Suppressor macrophage treated with lipopolysaccharide for 1 hour (primary cell): ENCODE data around the gene DSG1.
"Not testable (repeated sequence)": the region's sequence is repeated elsewhere in the genome, so short reads cannot be mapped to it uniquely, and the experiment has no call there.

Source experiments
- DNase-seq, 3 donors: peaks; one replicate each; pipeline ENCODE4 v3.0.0-alpha.2; 2020 to 2022

Gene DSG1

DNA sequence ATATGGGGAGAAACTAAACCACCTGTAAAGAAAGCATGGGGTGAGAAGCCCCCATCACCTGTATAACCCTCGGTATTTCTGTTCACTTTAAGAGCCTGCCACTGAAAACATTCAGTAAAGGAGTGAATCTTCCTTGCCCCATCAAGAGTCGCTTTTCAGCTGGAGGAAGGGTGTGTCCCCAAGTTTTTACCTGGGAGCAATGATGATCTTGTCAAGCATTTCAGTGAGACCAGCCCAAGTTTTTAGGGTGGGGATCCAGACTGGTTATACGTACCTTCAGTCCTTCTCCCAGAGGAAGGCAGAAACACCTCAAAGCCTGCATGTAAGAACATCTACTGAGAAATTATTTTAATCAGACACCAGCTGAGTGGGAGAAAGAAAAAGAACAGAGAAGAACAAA is at the start of gene DSG1:
DSG1 (plus strand) TSS at position 301 of the 400 bp plus-strand sequence. CDS start 141 bp downstream, outside the sequence.
- no peak for DNase-seq

DNA sequence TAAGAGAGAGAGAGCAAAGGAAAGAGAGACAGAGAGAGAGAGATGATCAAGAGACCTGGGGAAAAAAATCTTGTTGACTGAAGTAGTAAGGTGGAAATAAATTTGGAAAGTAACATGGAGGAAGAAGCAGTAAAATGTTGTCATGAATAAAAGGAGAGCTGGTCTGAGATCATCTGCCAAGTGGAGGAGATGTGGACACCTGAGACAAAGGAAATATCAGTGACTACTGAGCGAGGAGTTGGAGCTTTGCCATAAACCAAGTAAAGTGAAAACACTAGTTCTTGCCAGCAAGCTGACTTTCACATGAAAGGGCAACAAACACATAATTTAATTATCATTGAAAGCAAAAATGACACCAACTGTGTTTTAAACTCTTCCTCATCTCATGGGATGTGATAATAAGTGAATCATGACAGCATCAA is 49.0 kb upstream of the DSG1 start:
- DNase-seq = no peak

DNA sequence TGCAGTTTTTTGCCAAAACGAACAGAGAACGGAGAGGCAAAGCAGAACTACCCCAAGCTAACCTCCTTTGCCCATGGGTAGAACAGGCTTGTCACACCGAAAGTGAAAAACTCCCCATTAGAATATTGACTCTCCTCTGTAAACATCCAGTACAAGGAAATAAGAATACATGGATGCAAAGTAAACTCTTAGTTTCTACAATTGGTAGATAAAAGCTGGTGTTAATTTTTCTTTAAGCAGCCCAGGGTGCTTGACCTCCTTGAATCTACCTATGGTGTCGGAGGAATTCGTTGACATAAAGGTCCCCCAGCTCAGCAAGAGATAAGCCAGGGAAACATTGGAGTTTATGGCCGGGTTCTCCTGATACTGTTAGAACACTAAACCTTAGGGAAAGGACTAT is 48.4 kb upstream of the DSG1 start:
- no peak for DNase-seq

DNA sequence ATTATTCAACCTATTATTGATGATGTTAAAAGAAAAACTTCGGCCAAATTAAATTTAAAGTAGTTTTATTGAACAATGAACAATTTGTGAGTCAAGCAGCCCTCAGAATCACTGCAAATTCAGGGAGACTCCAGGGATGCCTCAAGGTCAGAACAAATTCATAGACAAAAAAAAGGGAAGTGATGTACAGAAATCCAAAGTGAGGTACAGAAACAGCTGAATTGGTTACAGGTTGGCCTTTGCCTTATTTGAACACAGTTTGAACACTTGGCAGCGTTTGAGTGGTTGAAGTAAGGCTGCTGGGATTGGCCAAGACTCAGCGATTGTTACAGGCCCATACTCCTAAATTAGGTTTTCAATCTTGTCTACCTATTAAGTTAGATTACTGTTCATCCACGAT is 47.4 kb upstream of the DSG1 start:
- no peak for DNase-seq

DNA sequence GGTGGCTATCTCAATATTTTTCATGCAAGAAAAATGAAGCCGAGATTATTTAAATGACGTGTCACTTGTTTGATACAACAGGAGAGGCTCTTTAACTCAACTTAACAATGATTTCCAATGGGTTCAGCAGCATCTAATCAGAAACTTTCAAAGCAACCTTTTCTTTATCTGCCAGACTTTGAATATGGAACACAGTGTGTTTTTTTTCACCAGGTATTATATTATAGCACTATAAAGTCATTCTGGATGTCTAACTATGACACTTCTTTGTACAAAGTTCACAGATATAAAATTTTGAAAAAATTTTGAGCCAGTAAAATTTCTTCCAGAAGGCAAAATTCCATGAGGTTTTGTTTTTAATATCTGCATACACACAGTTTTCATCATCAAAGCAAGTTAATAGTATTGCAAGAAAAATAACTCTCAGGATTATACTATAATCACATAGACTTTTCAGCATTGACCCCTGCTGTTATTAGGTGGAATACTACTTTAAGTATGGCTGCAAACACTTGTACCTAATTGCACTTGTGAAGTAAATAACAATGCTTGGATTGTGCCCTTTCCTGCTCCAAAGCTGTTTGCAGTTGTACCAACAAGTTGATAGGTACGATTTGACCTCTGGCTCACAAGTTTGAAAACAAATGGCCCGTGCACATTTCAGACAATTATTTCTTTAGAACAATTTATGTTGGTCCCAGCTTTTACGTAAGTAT is 44.0 kb upstream of the DSG1 start:
- no peak for DNase-seq

DNA sequence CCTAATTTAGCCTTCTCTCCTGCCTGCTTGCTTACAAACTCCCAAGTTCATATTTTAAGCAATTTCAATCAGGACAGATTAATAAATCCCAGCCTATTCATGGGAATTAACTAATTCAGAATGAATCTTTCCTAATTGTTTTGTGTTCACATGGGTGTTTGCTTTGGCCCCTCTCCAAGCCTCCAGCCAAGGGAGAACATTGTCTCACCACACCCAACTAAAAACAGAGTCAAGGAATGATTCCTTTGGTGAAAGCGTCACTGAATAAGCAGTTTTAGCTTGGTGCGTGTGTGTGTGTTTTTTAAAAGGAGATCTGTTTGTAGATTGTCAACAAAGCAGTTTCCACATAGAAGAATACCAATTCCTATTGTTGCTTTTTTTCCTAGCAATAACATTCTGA is 43.0 kb upstream of the DSG1 start:
- DNase-seq = no peak

DNA sequence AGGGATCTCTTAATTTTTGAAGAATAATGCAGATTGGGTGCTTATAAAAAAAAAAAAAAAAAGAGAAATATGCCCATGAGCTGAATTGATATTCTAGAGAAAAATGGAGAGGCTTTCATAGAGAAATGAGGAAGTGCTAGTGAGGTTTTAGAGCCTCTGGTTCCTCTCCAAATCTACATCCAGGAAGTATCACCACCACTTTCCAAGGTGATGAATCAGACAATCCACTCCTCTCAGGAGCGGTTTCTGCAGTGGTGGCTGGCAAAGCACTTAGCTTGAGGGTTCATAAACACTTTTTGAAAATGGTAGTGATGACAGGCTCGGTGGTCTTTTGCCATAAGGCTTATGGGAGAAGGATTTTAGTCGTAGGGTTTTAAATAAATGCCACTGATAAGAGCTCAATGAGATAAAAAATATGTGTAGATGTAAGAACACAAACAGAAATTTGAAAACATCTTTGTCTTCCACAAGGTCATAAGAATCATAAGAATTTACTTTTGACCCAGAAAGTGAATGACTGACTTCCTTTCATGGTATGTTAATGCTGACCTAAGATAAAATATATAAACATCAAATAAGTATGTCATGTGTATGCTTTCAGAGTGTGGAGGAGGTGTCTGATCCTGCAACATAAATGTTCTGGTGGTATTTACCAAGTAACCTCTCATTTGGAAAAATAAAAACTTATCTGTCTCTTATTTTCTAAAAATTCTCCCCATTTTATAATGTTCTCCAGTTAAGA is 42.1 kb upstream of the DSG1 start:
- DNase-seq = peak; percentile 12 to 27 (median 26)

DNA sequence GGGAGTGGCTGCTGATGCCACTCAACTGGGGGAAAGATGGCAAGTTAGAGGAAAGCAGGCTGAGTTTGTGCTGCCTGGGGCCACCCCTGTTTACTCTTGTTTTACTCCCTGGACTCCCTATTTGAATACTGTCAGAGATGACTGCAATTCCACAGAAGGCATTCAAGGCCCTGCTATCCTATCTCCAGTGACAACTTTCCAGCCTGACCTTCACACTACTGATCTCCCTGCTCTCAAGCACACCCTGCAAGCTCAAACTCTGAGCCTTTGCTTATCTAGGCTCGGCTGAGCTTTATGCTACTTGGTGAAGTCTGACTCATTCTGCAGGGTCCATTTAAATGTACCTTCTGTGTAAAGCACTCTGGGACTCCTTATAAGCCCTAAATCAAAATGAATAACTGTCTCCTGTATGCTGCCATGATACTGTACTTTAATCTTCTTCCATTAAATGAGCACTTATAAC is 39.3 kb upstream of the DSG1 start:
- DNase-seq = no peak

DNA sequence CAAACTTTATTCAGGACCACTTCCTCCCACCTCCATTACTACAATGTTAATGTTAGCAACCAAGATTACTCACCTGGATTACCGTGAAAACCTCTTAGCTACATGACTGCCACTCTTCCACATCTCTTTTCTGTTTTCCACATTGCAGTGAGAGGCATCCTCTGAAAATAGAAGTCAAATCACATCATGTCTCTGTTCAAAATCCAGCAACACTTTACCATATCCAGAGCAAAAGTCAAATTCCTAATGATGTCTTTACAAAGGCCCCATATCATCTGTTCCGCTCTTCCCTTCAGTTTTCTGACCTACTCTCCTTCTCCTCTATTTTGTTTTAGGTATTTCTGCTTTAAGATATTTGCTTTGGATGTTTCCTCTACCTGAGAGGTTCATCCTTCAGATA is 37.5 kb upstream of the DSG1 start:
- DNase-seq = no peak

DNA sequence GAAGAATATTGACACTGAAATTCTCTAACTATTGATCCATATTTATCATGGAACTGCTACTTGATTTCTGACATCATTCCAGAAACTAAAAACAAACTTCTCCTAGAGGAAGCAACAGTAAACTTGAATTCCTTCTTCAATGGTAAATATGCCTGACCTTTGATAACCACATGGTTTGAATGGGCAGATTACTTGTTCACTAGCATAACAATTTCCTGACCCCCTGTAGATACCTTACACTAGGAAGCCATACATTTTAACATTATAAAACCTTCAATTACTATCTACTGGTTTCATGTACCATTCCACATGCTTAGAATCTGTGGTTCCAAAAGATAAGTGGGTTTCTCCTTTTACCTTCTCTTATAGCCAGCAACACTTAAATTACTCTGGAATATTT is 36.5 kb upstream of the DSG1 start:
- DNase-seq = no peak

DNA sequence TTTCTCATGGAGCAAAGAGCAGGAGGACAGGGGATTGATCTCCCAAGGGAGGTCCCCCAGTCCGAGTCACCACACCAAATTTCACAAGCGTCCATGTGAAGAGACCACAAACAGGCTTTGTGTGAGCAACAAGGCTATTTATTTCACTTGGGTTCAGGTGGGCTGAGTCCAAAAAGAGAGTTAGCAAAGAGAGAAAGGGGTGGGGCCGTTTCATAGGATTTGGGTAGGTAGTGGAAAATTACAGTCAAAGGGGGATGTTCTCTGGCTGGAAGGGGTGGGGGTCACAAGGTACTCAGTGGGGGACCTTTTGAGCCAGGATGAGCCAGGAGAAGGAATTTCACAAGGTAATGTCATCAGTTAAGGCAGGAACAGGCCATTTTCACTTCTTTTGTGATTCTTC is 28.5 kb upstream of the DSG1 start:
- DNase-seq = not testable (repeated sequence)

DNA sequence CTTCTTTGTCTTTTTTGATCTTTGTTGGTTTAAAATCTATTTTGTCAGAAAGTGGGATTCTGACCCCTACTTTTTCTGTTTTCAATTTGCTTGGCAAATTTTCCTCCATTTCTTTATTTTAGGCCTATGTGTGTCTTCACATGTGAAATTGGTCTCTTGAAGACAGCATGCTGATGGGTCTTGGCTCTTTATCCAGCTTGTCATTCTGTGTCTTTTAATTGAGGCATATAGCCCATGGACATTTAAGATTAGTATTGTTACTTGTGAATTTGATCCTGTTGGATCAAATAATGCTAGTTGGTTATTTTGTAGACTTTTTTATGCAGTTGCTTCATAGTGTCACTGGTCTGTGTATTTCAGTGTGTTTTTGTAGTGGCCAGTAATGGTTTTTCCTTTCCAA is 26.3 kb upstream of the DSG1 start:
- no peak for DNase-seq

DNA sequence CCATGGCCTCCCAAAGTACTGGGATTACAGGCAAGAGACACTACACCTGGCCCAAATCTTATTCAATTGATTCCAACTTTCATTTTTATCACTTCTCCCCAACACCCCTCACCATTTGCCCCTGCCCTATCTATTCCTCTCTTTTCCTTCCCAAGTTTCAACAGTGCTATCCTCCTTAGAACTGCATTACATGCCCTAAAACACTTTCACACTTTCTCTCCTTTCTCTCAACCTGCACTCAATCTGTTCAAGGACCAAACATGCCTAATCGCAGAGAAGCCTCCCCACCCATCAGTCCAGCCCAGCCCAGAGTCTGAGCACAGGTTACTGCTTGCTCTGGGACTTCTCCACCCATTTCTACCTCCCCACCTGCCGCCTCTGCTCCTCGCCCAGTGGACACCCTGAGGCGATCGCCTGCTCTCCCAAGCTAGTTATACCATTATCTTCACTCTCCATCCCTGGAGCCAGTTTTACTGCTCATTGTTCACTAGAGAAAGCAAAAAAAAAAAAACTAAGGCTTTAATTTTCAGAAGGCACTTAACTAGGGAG is 23.7 kb upstream of the DSG1 start:
- no peak for DNase-seq

DNA sequence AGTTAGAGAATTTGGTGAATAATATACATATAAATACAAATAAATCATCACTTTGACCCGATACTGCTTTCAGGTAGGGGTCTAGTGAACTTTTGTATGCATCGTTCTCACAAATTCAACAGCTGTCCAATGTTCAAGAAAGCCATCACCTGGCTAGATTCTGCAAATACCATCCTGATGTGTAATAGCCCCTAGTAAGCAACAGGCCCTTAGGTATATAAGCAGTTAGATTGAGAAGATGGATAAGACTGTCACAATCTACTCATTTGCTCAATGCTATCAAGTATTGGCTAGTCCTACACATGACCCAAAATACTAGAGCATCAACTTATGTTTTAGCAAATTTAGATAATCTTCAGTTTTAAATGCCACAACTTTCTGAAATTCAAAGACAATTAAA is 20.7 kb upstream of the DSG1 start:
- DNase-seq = no peak

DNA sequence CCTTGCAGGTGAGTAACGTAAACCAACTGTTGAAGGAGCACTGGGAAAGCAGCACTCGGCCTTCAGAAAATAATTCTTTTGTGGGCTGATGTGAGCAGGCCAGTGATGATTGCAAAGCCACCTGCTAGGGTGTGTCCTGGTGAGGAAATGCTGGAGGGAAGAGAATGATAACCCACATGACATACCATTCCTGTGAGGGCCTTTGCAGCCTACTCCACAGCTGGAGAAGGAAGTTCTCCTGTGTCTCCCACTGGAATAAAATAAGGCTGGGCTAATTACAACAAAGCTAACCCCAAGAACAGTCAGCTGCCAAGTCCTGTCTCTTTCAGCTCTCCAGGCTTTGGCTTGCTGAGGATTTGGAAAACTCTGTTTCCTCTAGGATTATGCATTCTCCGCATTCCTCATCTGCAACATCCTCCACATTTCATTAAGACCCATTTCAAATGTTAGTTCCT is 16.7 kb upstream of the DSG1 start:
- DNase-seq = no peak

DNA sequence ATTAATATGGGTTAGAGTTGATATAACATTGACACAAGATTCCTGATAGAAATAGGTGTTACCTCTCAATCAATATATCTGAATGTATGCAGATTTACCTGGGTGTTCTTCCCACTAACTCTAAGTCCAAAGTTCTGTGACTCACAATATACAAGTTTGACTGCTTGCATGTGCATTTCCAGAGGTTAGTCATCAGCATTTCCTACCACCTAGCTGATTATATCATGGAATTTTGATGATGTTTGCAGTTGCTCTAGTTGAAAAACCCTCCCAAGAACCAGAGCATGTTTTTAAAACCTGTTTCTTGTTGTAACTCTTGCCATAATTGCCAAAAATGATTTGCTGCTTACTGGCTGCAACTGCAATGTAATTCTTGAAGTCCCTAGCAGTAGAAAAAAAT is 15.0 kb upstream of the DSG1 start:
- DNase-seq = no peak

DNA sequence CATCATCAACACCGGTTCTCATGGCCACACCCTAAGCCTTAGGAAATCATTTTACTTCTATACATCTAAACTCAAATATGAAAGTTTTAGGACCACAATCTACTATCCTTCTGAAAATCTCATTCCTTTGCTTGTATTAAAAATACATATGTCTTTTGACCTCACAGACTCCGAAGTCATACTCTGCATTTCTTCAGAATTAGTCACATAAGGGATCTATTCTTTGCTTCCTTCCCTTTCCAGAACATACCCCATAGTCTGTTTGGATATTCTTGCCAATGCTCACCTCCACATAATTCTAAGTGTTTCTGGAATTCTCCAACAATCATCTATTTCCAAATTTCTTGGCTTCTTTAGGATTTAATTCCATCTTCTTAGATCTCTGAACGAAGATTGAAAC is 14.2 kb upstream of the DSG1 start:
- DNase-seq = peak in 1 of 3 donors; percentile 19

DNA sequence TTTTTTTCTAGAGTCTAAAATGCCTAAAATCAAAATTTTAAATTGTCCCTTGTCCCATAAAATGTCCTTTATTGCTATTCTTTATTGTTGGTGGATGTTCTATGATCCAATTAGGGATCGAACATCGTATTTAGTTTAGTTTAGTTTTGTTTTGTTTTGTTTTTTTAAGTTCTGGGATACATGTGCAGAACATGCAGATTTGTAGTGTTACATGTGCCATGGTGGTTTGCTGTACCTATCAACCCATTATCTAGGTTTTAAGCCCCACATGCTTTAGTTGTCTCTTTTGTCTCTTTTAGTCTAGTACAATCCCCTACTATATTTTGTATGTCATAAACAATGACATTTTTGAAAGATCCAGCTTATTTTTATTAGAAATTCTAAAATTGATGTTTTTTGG is 8.8 kb upstream of the DSG1 start:
- DNase-seq = no peak

DNA sequence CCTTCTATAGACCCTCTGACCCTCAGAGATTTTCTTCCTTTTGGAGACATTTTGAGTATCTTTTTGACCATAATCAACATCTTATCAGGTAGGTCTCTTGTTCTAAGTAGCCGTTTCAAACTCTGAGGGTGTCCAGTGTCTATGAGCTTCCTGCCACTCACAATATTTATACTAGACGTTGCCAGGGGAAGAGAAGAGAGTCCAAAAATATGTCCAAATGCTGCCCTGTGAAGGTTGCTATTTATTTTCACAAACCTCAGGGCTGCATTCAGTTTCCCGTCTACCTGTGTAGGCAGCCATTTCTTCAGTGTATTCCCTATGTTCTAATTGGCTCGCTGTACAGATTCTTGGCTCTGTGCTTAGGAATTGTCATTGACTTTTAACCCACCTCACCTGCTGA is 986 bp upstream of the DSG1 start:
- DNase-seq = no peak

DNA sequence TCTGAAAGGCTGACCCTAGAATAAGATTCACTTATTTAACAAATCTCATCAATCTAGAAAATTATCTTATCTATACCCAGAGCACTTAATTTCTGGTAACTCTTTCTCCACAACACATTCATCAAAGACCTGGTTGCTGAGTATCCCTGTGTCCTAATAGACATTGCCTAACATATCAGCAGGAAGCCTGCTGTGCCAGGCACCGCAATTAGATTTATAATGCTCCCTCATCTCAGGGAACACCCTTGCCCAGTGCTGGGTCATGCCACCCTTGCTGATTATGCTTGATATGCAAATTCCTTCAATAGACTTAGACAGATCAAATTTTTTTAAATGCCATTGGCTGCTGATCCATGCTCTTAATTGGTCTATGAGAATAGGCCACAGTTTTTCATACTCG is 3.8 kb downstream of the DSG1 start:
- no peak for DNase-seq

DNA sequence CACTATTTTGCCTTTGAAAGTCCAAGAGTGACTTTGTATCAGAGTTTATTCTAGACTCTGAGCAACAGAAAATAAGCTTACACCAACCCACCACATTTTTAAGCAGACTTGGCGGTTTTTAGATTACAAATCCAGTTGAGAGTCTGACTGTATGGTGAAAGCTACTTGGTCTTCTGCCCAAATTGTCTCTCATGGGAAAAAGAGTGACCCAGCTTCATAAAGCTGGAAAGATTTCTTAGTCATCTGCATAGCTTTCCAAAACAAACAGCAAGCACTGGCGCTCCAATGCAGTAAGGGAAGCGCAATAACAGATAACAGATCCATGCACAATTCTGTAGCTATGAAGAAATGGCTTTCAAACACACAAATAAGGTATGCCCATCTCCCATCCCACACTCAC is 7.1 kb downstream of the DSG1 start:
- DNase-seq = no peak

DNA sequence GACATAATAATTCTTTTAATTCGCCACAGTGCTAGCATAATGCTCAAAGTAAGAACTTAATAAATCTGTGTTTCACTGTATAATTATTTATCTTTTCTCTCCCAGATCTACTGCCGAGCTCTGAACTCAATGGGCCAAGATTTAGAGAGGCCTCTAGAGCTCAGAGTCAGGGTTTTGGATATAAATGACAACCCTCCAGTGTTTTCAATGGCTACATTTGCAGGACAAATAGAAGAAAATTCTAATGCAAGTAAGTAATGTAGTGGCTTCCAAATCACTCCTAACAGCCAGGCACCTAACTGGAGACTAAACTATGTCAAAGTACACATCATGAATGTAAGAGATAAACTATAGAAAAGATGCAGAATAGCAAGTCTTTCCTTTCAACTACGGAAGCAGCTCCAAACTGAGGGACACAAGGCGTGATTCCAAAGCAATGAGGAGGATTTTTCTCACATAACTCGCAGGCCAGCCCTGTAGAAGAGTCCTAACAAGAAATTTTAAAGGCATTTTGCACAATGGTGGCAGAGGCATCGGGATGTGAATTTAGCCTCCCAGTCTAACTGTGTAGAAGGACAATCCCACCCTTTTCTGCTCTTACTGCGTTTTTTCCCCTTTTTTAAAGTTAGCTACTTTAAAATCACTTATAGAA is 12.0 kb downstream of the DSG1 start:
- DNase-seq = no peak

DNA sequence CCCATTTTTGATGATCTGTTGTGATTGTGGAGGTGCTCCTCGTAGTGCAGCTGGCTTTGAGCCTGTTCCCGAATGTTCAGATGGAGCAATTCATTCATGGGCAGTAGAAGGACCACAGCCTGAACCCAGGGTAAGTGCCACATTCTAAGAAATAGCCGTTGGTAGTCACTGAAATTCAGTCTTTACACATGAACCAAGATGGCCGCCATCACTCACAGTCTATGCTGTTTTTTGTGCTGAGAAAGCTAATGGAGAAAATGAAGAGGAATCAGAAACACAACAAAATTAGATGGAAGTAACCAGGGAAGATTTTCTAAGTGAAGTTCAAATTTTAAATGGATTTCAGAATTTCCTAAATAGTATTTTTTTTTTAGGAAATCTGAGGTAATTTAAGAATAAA is 25.5 kb downstream of the DSG1 start:
- no peak for DNase-seq

DNA sequence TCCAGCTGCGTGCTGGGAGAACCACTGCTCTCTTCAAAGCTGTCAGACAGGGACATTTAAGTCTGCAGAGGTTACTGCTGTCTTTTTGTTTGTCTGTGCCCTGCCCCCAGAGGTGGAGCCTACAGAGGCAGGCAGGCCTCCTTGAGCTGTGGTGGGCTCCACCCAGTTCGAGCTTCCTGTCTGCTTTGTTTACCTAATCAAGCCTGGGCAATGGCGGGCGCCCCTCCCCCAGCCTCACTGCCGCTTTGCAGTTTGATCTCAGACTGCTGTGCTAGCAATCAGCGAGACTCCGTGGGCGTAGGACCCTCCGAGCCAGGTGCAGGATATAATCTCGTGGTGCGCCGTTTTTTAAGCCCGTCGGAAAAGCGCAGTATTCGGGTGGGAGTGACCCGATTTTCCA is 35.4 kb downstream of the DSG1 start:
- DNase-seq = not testable (repeated sequence)
